H1 (cell line): ENCODE data around the gene POLR1B. TPM values are rescaled to one million over a fixed set of nuclear protein-coding genes. Genes with fewer than 3 reads are reported as not detected.

Experiments used
- CTCF ChIA-PET: fragments of 300-600 bp; sonication (Branson Sonifier 250); formaldehyde crosslinking; loops from one replicate; lab custom pipeline; 2021; ENCODE audit not compliant: partially characterized antibody; lab: Charles Lee
- POLR2A ChIA-PET: fragments of 300-600 bp; sonication (Branson Sonifier 250); formaldehyde crosslinking; loops from one replicate; lab custom pipeline; 2021; ENCODE audit warnings: inconsistent platforms; ENCODE audit not compliant: partially characterized antibody; lab: Charles Lee
- DNase-seq, 2 experiments: peaks; one replicate each; pipeline versions ENCODE4 v3.0.0 to v3.0.0-alpha.2; 2010 to 2022; ENCODE audit warnings: low spot score in 2 of 2, low read depth in 1 of 2, mixed read lengths in 1 of 2
- FAIRE-seq: peaks from 2 replicates; lab custom pipeline; 2011; peaks lifted over from hg19 to GRCh38; lab: Jason Lieb, UNC
- H2AFZ ChIP-seq: 2 replicates; pipeline ENCODE4 v1.8.1; 2012; ENCODE audit warnings: low read length, inconsistent platforms
- H2AK5ac ChIP-seq: 2 replicates; pipeline ENCODE4 v1.6.1; 2013; ENCODE audit warnings: low read depth, low read length
- H2BK120ac ChIP-seq: replicated peaks from 2 replicates; pipeline ENCODE3; 2013; ENCODE audit warnings: low read depth, low read length, inconsistent platforms
- H2BK12ac ChIP-seq: 2 replicates; pipeline ENCODE4 v1.6.1; 2013; ENCODE audit warnings: low read depth, low read length
- H2BK15ac ChIP-seq: 2 replicates; pipeline ENCODE4 v1.6.1; 2013; ENCODE audit warnings: low read length
- H2BK20ac ChIP-seq: 2 replicates; pipeline ENCODE4 v1.6.1; 2013; ENCODE audit warnings: low read length
- H2BK5ac ChIP-seq: 2 replicates; pipeline ENCODE4 v1.6.1; 2013; ENCODE audit warnings: low read depth, low read length
- H3K14ac ChIP-seq: 2 replicates; pipeline ENCODE4 v1.6.1; 2013; ENCODE audit warnings: inconsistent platforms; ENCODE audit not compliant: insufficient read length
- H3K18ac ChIP-seq: 2 replicates; pipeline ENCODE4 v1.6.1; 2013; ENCODE audit warnings: low read length; ENCODE audit errors: extremely low read depth
- H3K23ac ChIP-seq: 2 replicates; pipeline ENCODE4 v1.6.1; 2013; ENCODE audit warnings: inconsistent platforms; ENCODE audit not compliant: insufficient read length
- H3K23me2 ChIP-seq: 2 replicates; pipeline ENCODE4 v1.6.1; 2013; ENCODE audit warnings: low read depth, low read length
- H3K27ac ChIP-seq: 2 replicates; pipeline ENCODE4 v1.6.1; 2011; ENCODE audit warnings: low read depth, low read length, inconsistent platforms
- H3K27me3 ChIP-seq, 4 experiments: replicated peaks in 1 of 4; 1 replicate in 1 of 4; 2 replicates in 3 of 4; pipeline versions ENCODE4 v1.6.1 to v1.8.1; 2011 to 2013; ENCODE audit warnings: low read length in 3 of 4, mild to moderate bottlenecking in 3 of 4, inconsistent platforms in 2 of 4, mixed read lengths in 2 of 4, moderate library complexity in 1 of 4; ENCODE audit not compliant: control insufficient read depth in 3 of 4, insufficient read depth in 3 of 4; ENCODE audit errors: extremely low read depth in 1 of 4
- H3K36me3 ChIP-seq, 4 experiments: 2 replicates each; pipeline versions ENCODE4 v1.6.1 to v1.8.1; 2011 to 2013; ENCODE audit warnings: mild to moderate bottlenecking in 4 of 4, low read length in 3 of 4, moderate library complexity in 2 of 4, control low read depth in 1 of 4, inconsistent platforms in 1 of 4; ENCODE audit not compliant: insufficient read depth in 4 of 4, control insufficient read depth in 2 of 4
- H3K4ac ChIP-seq: replicated peaks from 2 replicates; pipeline ENCODE3; 2013; ENCODE audit warnings: low read length, low read depth, mixed read lengths, inconsistent platforms; ENCODE audit not compliant: insufficient read length
- H3K4me1 ChIP-seq, 4 experiments: replicated peaks in 1 of 4; 1 replicate in 1 of 4; 2 replicates in 3 of 4; pipeline versions ENCODE4 v1.6.1 to v1.8.1; 2011 to 2013; ENCODE audit warnings: low read length in 3 of 4, inconsistent platforms in 2 of 4, mixed read lengths in 1 of 4; ENCODE audit not compliant: insufficient read depth in 4 of 4, control insufficient read depth in 3 of 4
- H3K4me2 ChIP-seq, 2 experiments: 2 replicates each; pipeline versions ENCODE4 v1.6.1 to v1.8.1; 2011 to 2013; ENCODE audit warnings: low read depth in 2 of 2, low read length in 2 of 2, control low read depth in 1 of 2, inconsistent platforms in 1 of 2, mild to moderate bottlenecking in 1 of 2; ENCODE audit not compliant: insufficient read depth in 1 of 2
- H3K4me3 ChIP-seq, 4 experiments: fragments of 200-600, 300-600 bp in 1 of 4; sonication (generic), shearing (Covaris generic), sonication (Bioruptor Twin) in 1 of 4; 2 replicates each; pipeline versions ENCODE4 v1.5.1 to v1.8.1; 2011 to 2016; ENCODE audit warnings: low read length in 4 of 4, low read depth in 3 of 4, control low read depth in 2 of 4, inconsistent platforms in 2 of 4, mild to moderate bottlenecking in 2 of 4, mixed read lengths in 1 of 4, moderate library complexity in 1 of 4; ENCODE audit not compliant: insufficient read depth in 2 of 4; ENCODE audit errors: extremely low read depth in 1 of 4
- H3K56ac ChIP-seq: replicated peaks from 2 replicates; pipeline ENCODE3; 2013; ENCODE audit warnings: low read depth, mild to moderate bottlenecking, mixed read lengths, low read length, inconsistent platforms; ENCODE audit not compliant: insufficient read length
- H3K79me1 ChIP-seq: 2 replicates; pipeline ENCODE4 v1.6.1; 2013; ENCODE audit warnings: low read depth, low read length, control low read depth
- H3K79me2 ChIP-seq, 2 experiments: 2 replicates each; pipeline versions ENCODE4 v1.6.1 to v1.8.1; 2012 to 2013; ENCODE audit warnings: low read length in 2 of 2, mild to moderate bottlenecking in 2 of 2, inconsistent platforms in 1 of 2; ENCODE audit not compliant: insufficient read depth in 2 of 2, control insufficient read depth in 1 of 2
- H3K9ac ChIP-seq, 4 experiments: replicated peaks in 1 of 4; 1 replicate in 1 of 4; 2 replicates in 3 of 4; pipeline versions ENCODE4 v1.6.1 to v1.8.1; 2011 to 2013; ENCODE audit warnings: low read depth in 3 of 4, low read length in 3 of 4, control low read depth in 2 of 4, mild to moderate bottlenecking in 2 of 4, moderate library complexity in 2 of 4, inconsistent platforms in 1 of 4; ENCODE audit errors: extremely low read depth in 1 of 4
- H3K9me3 ChIP-seq, 2 experiments: 2 replicates each; pipeline versions ENCODE4 v1.6.1 to v1.8.1; 2012 to 2013; ENCODE audit warnings: mild to moderate bottlenecking in 2 of 2, moderate library complexity in 2 of 2, control low read depth in 1 of 2, inconsistent platforms in 1 of 2, low read depth in 1 of 2, low read length in 1 of 2, mixed read lengths in 1 of 2; ENCODE audit not compliant: insufficient read depth in 2 of 2
- H4K20me1 ChIP-seq, 2 experiments: replicated peaks in 1 of 2; 2 replicates each; pipeline versions ENCODE3 to v1.8.1; 2011 to 2013; ENCODE audit warnings: inconsistent platforms in 2 of 2, low read length in 2 of 2, mild to moderate bottlenecking in 1 of 2; ENCODE audit not compliant: insufficient read depth in 2 of 2, control insufficient read depth in 1 of 2
- H4K5ac ChIP-seq: 2 replicates; pipeline ENCODE4 v1.6.1; 2013; ENCODE audit warnings: low read length, low read depth, mixed read lengths, inconsistent platforms; ENCODE audit not compliant: insufficient read length
- H4K8ac ChIP-seq: 2 replicates; pipeline ENCODE4 v1.8.0; 2013; ENCODE audit warnings: mild to moderate bottlenecking, moderate library complexity, low read length, inconsistent platforms; ENCODE audit not compliant: insufficient read depth; ENCODE audit errors: extremely low read depth
- H4K91ac ChIP-seq: replicated peaks from 2 replicates; pipeline ENCODE3; 2013; ENCODE audit warnings: low read length, mixed read lengths, inconsistent platforms; ENCODE audit not compliant: insufficient read length
- MAFK ChIP-seq: IDR thresholded peaks from 2 replicates; pipeline ENCODE4 v1.6.1; 2012; ENCODE audit warnings: low read depth, mild to moderate bottlenecking, improper control_type of control experiment, low read length
- SUZ12 ChIP-seq: fragments of 200-600 bp; sonication (generic); IDR thresholded peaks from 2 replicates; pipeline ENCODE4 v1.6.1; 2012; ENCODE audit warnings: mild to moderate bottlenecking, inconsistent platforms, low read length, moderate library complexity, mixed read lengths
- WGBS, 2 experiments: shearing (Covaris generic) in 1 of 2; methylation state at CpG; one replicate each; pipeline versions ENCODE4 v1.1.6 to v1.1.7; 2013 to 2015; ENCODE audit warnings: low lambda C conversion rate in 2 of 2, mixed read lengths in 2 of 2, inconsistent platforms in 1 of 2, low coverage in 1 of 2, missing lambda C conversion rate in 1 of 2; ENCODE audit not compliant: insufficient replicate concordance in 2 of 2, insufficient coverage in 1 of 2, insufficient read length in 1 of 2; ENCODE audit errors: extremely low coverage in 1 of 2, missing lambda C conversion rate in 1 of 2; 5-methylcytosine and 5-hydroxymethylcytosine counted together
- polyA plus RNA-seq, 7 experiments: library from polyadenylated mRNA; depleted of rRNA in 3 of 7; stranded (reverse) in 5 of 7; unstranded in 2 of 7; fragments of >200 nt in 5 of 7; fragments of 200-250 nt in 2 of 7; gene quantifications; 1 replicate in 5 of 7; 2 replicates in 1 of 7; 4 replicates in 1 of 7; pipeline versions ENCODE4 v1.2.1 to v1.2.3, GENCODE V29; 2011 to 2013; ENCODE audit warnings: missing spikeins in 2 of 7, mixed read lengths in 2 of 7
- total RNA-seq: library from RNA; stranded (reverse); fragmentation: NEBNext Ultra II Directional; extraction: Animal tissue kit (Norgen Biotek cat#: 25700); gene quantifications from 2 replicates; pipeline ENCODE4 v1.2.1, GENCODE V29; 2021

POLR1B gene
- total and polyA plus RNA-seq, 2 of the 8 experiments (the other 6 are each of a cell fraction or from before 2014, with no cell fraction given): 24.3 to 69.4 TPM

DNA sequence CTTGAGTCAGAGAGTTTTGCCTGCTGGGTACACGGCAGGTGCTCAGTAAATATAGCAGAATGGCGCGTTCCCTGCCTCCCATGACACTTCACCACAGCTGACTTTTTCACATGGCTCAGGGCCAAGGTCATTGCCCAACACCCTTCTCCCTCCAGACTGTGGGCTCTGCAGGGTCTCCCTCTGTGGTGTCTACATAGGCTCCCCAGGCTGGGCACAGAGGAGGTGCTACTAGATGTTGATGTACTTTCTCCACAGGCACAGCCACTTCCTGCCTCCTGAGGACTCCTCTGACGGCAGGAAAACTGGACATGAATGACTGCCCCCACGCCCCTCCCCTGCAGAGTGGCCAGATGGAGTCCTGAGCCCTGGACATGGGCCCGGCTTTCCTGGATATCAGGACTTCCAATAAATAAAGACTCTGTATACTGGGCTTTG lies 46.4 kb downstream of the POLR1B start:
- no peaks in the 10 kb centered on the region for H3K79me2 ChIP-seq
- no peak overlapping the region for H3K27ac ChIP-seq
- no peak overlapping the region for H4K5ac ChIP-seq
- H3K4me1 ChIP-seq: peaks cover 0 to 4% (median 3%) of the 10 kb centered on the region in 4 experiments; a peak in 6 of 7 replicates
- H2AFZ ChIP-seq: no peak overlapping the region
- H2BK5ac ChIP-seq: no peak overlapping the region
- CTCF ChIA-PET: interaction anchor here (1.1 to 2.1 kb wide), 2 partner anchors 11 to 38 kb away, joined by 4 read pairs; no protein-coding TSS in a partner anchor
- H3K23me2 ChIP-seq: peaks cover 9% of the 10 kb centered on the region; the same call in 1 of the 2 replicates
- no peak overlapping the region for H3K4me3 ChIP-seq
- H3K9me3 ChIP-seq: no peaks in the 10 kb centered on the region
- H3K14ac ChIP-seq: no peak overlapping the region
- no peaks in the 10 kb centered on the region for H3K79me1 ChIP-seq
- no peak overlapping the region for H4K8ac ChIP-seq
- H3K4ac ChIP-seq: no peak overlapping the region
- H3K4me2 ChIP-seq: no peak overlapping the region
- FAIRE-seq (no peak), DNase-seq (no peak)
- peaks cover 0 to 8% (median 2%) of the 10 kb centered on the region in 4 experiments; a peak in 5 of 8 replicates for H3K36me3 ChIP-seq
- H2BK15ac ChIP-seq: no peak overlapping the region
- no peak overlapping the region for H2BK20ac ChIP-seq
- no peaks in the 10 kb centered on the region for H4K20me1 ChIP-seq
- H4K91ac ChIP-seq: no peak overlapping the region
- H3K56ac ChIP-seq: no peak overlapping the region
- H3K18ac ChIP-seq: no peak overlapping the region
- H2AK5ac ChIP-seq: no peak overlapping the region
- no peak overlapping the region for H3K23ac ChIP-seq
- POLR2A ChIA-PET: no interaction called here
- no peak overlapping the region for H2BK120ac ChIP-seq
- 87% methylated on average over 6 of the region's 6 CpGs; no CpG with 5 or more reads in 1 of the 2 experiments for WGBS, 2 experiments
- H3K9ac ChIP-seq: no peak overlapping the region
- H2BK12ac ChIP-seq: no peak overlapping the region
- no peaks in the 10 kb centered on the region for H3K27me3 ChIP-seq
- no peak for TF ChIP-seq SUZ12
- TF ChIP-seq MAFK: no peak
